Thyroid gland (tissue), 4 donors: Measurements from ENCODE around the gene ITPR3.

Source experiments
- CTCF ChIP-seq, 6 experiments: fragments of 200-600 bp in 3 of 6; fragments of 450-650 bp in 3 of 6; sonication (generic) in 3 of 6; IDR thresholded peaks; one replicate each; pipeline ENCODE4 v1.5.1; 2016 to 2019; ENCODE audit warnings: antibody characterized with exemption in 6 of 6, mild to moderate bottlenecking in 2 of 6, inconsistent platforms in 1 of 6, moderate library complexity in 1 of 6
- POLR2A ChIP-seq, 2 donors: fragments of 450-650 bp; IDR thresholded peaks; one replicate each; pipeline ENCODE4 v1.6.1; 2017; ENCODE audit warnings: antibody characterized with exemption in 2 of 2, mild to moderate bottlenecking in 2 of 2, moderate library complexity in 1 of 2

DNA sequence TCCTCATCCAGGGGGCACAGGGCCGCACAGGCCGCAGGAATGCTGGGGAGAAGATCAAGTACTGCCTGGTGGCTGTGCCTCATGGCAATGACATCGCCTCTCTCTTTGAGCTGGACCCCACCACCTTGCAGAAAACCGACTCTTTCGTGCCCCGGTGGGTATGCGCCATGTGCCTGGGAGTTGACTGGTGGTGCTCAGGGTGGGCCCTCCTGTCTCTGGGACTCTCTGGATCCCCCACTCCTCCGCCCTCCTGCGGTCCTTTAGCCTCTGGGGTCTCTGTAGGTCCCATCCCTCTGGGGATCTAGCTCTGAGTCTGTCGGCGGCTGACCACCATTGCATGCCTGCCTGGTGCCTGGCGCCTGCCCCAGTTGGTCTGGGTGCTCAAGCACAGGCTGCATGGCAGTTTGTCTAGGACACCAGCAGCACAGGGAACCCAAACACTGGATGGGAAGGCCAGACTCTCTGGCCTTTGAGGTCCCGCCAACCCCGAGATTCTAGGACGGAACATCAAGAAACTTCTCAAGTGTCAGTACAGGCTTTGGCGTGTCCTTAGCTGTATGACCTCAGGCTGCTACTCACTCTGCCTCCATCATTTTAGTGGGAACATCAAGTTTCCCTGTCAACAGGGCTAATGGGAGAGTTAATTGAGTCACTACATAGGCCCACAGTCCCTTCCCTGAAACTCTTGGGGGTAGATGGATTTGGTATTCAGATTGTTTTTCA is 42.8 kb downstream of the ITPR3 start:
- TF ChIP-seq POLR2A (IDR thresholded peaks at IDR 0.05), result no peak
- no peak for TF ChIP-seq CTCF (IDR thresholded peaks at IDR 0.05)
